Panc1 (cell line): Measurements from ENCODE around the gene PGAM2. TPM values are rescaled to one million over a fixed set of nuclear protein-coding genes. Genes with fewer than 3 reads are reported as not detected.

ENCODE experiments used
- ATAC-seq: fragments of 200-7000 bp; cut with Tn5 transposase; 2 replicates; pipeline ENCODE4 v1.9.1; 2020; ENCODE audit warnings: mild to moderate bottlenecking, moderate library complexity
- BruUV-seq: library from RNA; stranded (reverse); fragments of 400-500 nt; replicated peaks from 2 replicates; lab custom pipeline; 2021; lab: Mats Ljungman, UMichigan
- CTCF ChIA-PET: fragments of 300-600 bp; sonication (Branson Sonifier 250); formaldehyde crosslinking; loops from one replicate; lab custom pipeline; 2022; ENCODE audit warnings: antibody characterized with exemption; lab: Charles Lee
- POLR2A ChIA-PET: fragments of 300-600 bp; sonication (Branson Sonifier 250); formaldehyde crosslinking; loops from one replicate; lab custom pipeline; 2022; ENCODE audit warnings: antibody characterized with exemption; lab: Charles Lee
- DNase-seq: peaks from one replicate; pipeline ENCODE4 v3.0.0-alpha.2; 2010; ENCODE audit warnings: low read depth, low spot score
- H3K27ac ChIP-seq: 2 replicates; pipeline ENCODE4 v1.5.1; 2011; ENCODE audit warnings: mild to moderate bottlenecking, low read length, inconsistent platforms
- H3K27me3 ChIP-seq: fragments of 200-500 bp; sonication (Bioruptor generic); 2 replicates; pipeline ENCODE4 v1.6.0; 2014; ENCODE audit warnings: low read length, inconsistent platforms; ENCODE audit not compliant: control insufficient read depth, insufficient read depth
- H3K36me3 ChIP-seq: fragments of 200-500 bp; sonication (Bioruptor generic); 2 replicates; pipeline ENCODE4 v1.5.1; 2014; ENCODE audit warnings: inconsistent platforms, mild to moderate bottlenecking, low read length, moderate library complexity; ENCODE audit not compliant: control insufficient read depth, insufficient read depth
- H3K4me1 ChIP-seq: 2 replicates; pipeline ENCODE4 v1.5.1; 2011; ENCODE audit warnings: inconsistent platforms, mild to moderate bottlenecking, low read length, moderate library complexity; ENCODE audit not compliant: control insufficient read depth, insufficient read depth
- H3K4me3 ChIP-seq, 2 experiments: 2 replicates each; pipeline ENCODE4 v1.5.1; 2011 to 2012; ENCODE audit warnings: low read depth in 2 of 2, low read length in 2 of 2, mild to moderate bottlenecking in 2 of 2, inconsistent platforms in 1 of 2, moderate library complexity in 1 of 2
- H3K9me3 ChIP-seq: fragments of 200-500 bp; sonication (Bioruptor generic); 2 replicates; pipeline ENCODE4 v1.5.1; 2014; ENCODE audit warnings: low read depth, mild to moderate bottlenecking, inconsistent platforms, low read length, moderate library complexity; ENCODE audit not compliant: control insufficient read depth, insufficient read depth
- CTCF ChIP-seq: fragments of 450-650 bp; IDR thresholded peaks from 2 replicates; pipeline ENCODE4 v1.5.1; 2017; ENCODE audit warnings: mild to moderate bottlenecking
- POLR2AphosphoS5 ChIP-seq: IDR thresholded peaks from 2 replicates; pipeline ENCODE4 v1.6.1; 2012; ENCODE audit warnings: mild to moderate bottlenecking, low read depth, low read length, moderate library complexity
- REST ChIP-seq, 2 experiments: IDR thresholded peaks; 2 replicates each; pipeline ENCODE4 v1.6.1; 2011 to 2012; ENCODE audit warnings: low read depth in 2 of 2, control low read depth in 1 of 2, low read length in 1 of 2, mild to moderate bottlenecking in 1 of 2, moderate library complexity in 1 of 2; ENCODE audit not compliant: insufficient read depth in 1 of 2
- SIN3A ChIP-seq: IDR thresholded peaks from 2 replicates; pipeline ENCODE4 v1.6.1; 2012; ENCODE audit warnings: low read depth, mild to moderate bottlenecking, low read length, moderate library complexity, borderline replicate concordance; ENCODE audit not compliant: insufficient read depth
- TCF7L2 ChIP-seq: IDR thresholded peaks from 2 replicates; pipeline ENCODE4 v1.6.1; 2011; ENCODE audit warnings: mild to moderate bottlenecking, low read depth, low read length, inconsistent platforms
- in situ Hi-C: cut with HindIII; loops from 2 replicates; pipeline ENCODE4 v1.10.0; 2016; ENCODE audit warnings: low sequenced_read_pairs, low pct_unique_long_range_greater_than_20kb
- intact Hi-C: fragments of 100-400 bp; cut with micrococcal nuclease; formaldehyde crosslinking; loops from one replicate; pipeline ENCODE4 v1.10.0; 2022; ENCODE audit not compliant: unreplicated experiment
- total RNA-seq: library from RNA; stranded (reverse); gene quantifications from one replicate; pipeline ENCODE4 v1.2.1, GENCODE V29; 2021; ENCODE audit not compliant: unreplicated experiment

PGAM2 gene
- total RNA-seq, 1 experiment from 2014 or later: 1.3 TPM

GRCh38 chr7:44109991-44110390 lies 44.6 kb upstream of the PGAM2 start:
- BruUV-seq: no TSS peak
- no peak for ATAC-seq
- Histone ChIP-seq H3K4me1 (no peaks in the 10 kb centered on the region; the same call in 1 of the 2 replicates), H3K4me3 (no peak overlapping the region), H3K9me3 (no peaks in the 10 kb centered on the region), H3K27me3 (no peaks in the 10 kb centered on the region), H3K36me3 (no peaks in the 10 kb centered on the region), H3K27ac (no peak overlapping the region)
- intact Hi-C loops: no loop called here
- no peak for DNase-seq
- TF ChIP-seq SIN3A (no peak), REST (IDR thresholded peaks at IDR 0.05; ENCODE audit: insufficient read depth in 1 of 2, low read depth in 2 of 2, low read length in 1 of 2) (no peak), CTCF (no peak), POLR2AphosphoS5 (no peak), TCF7L2 (no peak)
- in situ Hi-C loops: no loop called here
- CTCF ChIA-PET: interaction anchor here (0.5 kb wide), 1 partner anchor 21 kb away, joined by 3 read pairs; no protein-coding TSS in a partner anchor
- POLR2A ChIA-PET: no interaction called here

- Histone ChIP-seq H3K9me3 (no peaks in the 10 kb centered on the region), H3K27me3 (no peaks in the 10 kb centered on the region), H3K4me3 (no peak overlapping the region), H3K4me1 (no peaks in the 10 kb centered on the region; the same call in 1 of the 2 replicates), H3K27ac (no peak overlapping the region), H3K36me3 (no peaks in the 10 kb centered on the region)
- ATAC-seq: no peak
- DNase-seq: no peak
- in situ Hi-C loops (no loop called here), intact Hi-C loops (no loop called here)
- ChIA-PET CTCF (no interaction called here), POLR2A (no interaction called here)
- BruUV-seq: no TSS peak
- no peak for TF ChIP-seq POLR2AphosphoS5
- no peak for TF ChIP-seq SIN3A
- TF ChIP-seq TCF7L2: no peak
- no peak for TF ChIP-seq REST (IDR thresholded peaks at IDR 0.05; ENCODE audit: insufficient read depth in 1 of 2, low read depth in 2 of 2, low read length in 1 of 2)
- no peak for TF ChIP-seq CTCF
Observed at GRCh38 chr7:44108768-44109750, 43.7 kb upstream of the PGAM2 start.
